Subcutaneous preadipocyte (primary cell): ENCODE results near the gene MTNR1A. TPM values are rescaled to one million over a fixed set of nuclear protein-coding genes. Genes with fewer than 3 reads are reported as not detected.

Experiments used
- small RNA-seq: library from RNA; depleted of rRNA; stranded (forward); fragments of <200 nt; gene quantifications from one replicate; pipeline ENCODE3, GENCODE V24; 2012
- total RNA-seq: library from RNA; depleted of rRNA; stranded (reverse); fragments of >200 nt; gene quantifications from 2 replicates; pipeline ENCODE4 v1.2.3, GENCODE V29; 2012

The MTNR1A gene
- under 0.01 TPM in 1 of 2 replicates, not detected in the other for total RNA-seq

GRCh38 chr4:186554914-186555827, at the start of gene MTNR1A:
MTNR1A (minus strand) TSS chr4:186555567; CDS start chr4:186555365, 202 bp downstream.

Small RNAs within 50 kb of the gene (small RNA-seq; reads per million reads assigned to genes)
- gene RNU6-1055P: not detected

Other genes starting within 250 kb of the MTNR1A start
- gene FAT1, start 168.3 kb upstream of the MTNR1A start, total RNA-seq: 161 and 172 TPM in 2 replicates